HG03575 (cell line): ENCODE results near the gene SERPINB4.
"Not testable (repeated sequence)": the region's sequence is repeated elsewhere in the genome, so short reads cannot be mapped to it uniquely, and the experiment has no call there.

ENCODE experiments used
- ATAC-seq: cut with Tn5 transposase; IDR thresholded peaks from one replicate; pipeline ENCODE4 v1.9.1; 2021; ENCODE audit not compliant: unreplicated experiment, insufficient number of reproducible peaks, low FRiP score; ENCODE audit errors: extremely low read depth

Gene SERPINB4

DNA sequence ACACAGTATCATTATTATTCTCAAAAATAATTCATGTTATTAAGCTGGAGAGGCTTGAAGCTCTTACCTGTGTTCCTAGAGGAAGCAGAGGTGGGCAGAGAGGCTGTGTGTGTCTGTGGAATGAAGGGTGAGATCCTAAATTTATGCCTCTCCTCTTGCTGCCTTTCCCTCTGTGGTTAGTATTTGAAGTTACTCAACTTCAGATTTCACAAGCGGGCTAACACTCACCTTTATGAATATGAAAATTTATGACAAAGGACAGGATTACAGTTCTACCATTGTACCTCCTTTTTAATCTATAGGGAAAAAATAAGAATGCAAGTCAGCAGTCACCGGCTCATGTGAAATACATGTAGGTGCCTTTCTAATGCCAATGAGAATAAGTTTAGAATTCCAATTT lies at the start of gene SERPINB4:
Gene SERPINB4, minus strand, starts transcription at position 115 of the 400 bp plus-strand sequence. CDS start 679 bp downstream, outside the sequence.
- ATAC-seq, result not testable (repeated sequence)

DNA sequence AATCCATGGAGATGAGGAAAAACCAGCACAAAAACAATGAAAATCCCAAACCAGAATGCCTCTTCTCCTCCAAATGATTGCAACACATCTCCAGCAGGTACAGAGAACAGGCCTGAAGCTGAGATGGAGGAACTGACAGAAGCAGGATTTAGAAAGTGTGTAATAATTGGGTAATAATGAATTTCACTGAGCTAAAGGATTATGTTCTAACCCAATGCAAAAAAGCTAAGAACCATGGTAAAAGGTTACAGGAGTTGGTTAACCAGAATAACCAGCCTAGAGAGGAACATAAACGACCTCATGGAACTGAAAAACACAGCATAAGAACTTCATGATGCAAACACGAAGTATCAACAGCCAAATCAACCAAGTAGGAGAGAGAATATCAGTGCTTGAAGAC lies 45.0 kb upstream of the SERPINB4 start:
- ATAC-seq, result no peak

DNA sequence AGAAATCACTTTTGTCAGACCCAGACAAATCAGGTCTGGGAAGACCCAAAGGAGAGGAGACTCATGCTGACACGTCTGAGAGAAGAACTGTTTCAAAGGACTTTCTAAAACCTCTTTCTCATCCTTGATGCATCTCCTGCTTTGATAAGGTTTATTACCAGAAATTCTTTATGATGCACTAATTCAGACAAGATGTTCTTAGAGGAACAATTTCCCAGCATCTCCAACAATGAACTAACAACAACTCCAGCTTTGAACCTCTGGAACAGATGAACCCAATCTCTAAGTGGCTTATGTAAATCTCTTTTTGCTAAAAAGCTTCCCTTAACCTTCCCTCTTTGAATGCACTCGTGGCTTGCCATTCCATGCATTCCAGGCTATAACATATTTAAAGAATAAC lies 42.8 kb upstream of the SERPINB4 start:
- no peak for ATAC-seq

DNA sequence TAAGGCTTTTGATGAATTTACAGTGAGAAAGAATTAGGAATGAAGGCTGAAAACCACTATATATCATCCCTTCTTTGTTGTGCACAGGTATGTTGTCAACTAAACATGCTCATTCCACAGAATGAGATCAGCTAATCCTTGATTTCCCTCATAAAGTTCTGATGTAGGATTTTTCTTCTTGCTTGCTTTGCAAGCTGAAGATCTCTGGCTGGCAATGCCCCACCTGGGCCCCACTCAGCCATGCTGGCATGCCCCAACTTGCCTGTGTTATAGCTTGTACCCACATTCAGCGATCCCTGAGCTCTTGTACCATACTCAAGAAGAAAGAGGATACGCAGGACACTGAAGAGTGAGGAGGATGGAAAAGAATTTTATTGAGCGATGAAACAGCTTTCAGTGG lies 40.7 kb upstream of the SERPINB4 start:
- ATAC-seq, result no peak

DNA sequence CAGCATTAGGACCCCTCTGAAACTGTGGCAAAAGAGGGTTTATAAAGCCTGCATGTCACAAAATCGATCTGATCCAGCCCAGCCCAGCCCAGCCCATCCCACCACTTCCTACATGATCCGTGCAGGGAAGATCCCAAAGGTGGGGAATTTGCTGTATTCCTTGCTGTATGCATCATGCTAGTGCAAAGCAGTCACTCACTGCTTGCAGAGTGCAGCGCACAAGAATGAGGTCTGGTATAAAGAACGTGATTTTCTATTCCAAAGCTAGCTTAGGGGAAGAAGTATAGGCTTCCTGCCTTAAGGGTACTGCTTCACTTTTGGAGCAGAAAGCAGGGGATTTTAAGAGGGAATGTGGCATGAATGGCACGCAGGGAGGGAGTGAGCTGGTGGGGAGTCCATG lies 39.8 kb upstream of the SERPINB4 start:
- no peak for ATAC-seq

DNA sequence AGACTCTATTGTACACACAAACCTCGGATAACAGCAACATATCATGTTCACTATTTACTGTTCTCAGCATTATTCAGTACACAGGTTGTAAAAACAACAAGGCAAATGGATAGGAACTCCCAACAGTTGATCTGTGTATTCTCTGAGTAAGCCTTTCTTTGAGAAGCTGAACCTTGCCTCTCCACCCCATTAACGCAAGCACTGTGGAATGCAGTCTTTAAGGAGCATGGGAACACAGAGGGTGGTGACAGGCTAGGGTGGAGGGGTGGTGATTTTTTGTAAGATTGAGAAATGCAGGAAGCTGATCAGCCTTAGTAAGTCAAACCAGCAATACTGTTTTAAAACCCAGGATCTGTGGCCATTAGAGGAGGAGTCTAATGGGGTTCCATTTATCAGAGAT lies 39.1 kb upstream of the SERPINB4 start:
- no peak for ATAC-seq

DNA sequence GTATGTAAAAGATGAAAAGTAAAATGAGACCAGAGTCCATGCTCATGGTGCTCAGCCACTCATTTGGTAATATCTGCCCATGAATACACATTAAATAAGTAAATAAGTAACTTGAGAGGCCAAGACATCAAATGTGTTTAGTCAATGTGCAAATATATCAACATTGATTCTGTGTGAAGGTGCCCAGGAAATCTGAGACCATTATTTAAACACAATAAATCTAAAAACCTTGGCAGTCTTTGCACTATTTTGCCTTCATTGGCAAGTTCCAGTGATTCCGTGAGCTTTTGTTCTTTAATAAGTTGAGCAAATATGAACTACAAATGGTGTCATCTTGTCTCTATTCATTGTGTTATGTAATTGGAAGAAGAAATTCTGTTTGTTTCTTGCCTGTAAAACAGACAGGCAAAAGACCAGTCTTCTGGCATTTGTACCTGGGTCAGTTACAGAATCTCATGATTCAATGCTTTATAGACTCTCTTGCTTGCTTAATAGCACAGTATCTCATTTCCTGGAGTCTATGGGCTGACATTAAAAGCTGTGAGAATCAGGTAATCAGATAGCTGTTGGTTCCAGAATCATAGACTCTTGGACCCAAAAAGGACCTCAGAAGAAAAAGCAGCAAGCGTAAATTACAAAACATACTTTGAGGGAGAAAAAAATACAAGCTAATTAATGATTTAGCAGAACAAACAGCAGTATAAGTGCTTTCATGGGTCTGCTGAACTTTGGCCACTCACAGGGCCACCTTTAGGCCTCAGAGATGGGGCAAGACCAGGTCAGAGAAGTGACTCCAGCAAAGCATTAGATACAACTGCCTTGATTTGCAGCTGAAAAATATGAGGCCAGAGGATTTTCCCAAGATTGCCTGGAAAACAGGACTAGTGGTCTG lies 37.6 kb upstream of the SERPINB4 start:
- no peak for ATAC-seq

DNA sequence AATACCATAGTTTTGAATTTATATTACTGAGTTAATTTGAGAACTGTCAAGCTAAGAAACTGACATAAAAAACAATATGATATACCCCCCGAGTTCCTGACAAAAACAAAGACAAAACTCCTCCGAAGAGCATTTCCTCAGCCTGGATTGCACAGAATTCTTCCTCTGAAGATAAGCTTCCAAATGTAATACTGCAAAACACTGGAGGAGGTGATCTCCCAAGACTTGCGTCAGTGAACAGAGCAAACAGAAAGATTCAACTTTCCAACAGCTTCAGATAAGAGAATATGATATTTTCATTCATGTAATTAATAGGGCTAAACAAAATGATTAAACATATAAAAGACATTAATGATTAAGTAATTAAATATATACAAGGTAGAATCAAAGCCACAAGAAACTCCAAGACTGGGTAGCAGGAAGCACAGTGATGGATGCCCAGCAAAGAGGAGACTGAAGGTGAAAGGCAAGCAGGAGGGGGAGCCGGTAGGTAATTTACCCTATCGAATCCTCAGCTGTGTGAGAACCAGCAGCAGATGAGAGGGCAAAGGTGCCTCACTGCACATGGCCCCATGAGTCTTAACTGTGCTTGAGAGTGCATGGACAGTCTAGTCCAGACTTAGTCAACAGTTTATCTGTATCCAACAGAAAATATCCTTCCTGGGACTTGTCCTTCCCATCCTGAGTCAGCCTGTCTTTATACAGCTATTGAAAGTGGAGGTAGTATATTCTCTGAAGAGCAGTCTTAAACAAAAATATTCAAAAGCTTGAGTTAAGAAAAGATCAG lies 36.0 kb upstream of the SERPINB4 start:
- ATAC-seq, result no peak

DNA sequence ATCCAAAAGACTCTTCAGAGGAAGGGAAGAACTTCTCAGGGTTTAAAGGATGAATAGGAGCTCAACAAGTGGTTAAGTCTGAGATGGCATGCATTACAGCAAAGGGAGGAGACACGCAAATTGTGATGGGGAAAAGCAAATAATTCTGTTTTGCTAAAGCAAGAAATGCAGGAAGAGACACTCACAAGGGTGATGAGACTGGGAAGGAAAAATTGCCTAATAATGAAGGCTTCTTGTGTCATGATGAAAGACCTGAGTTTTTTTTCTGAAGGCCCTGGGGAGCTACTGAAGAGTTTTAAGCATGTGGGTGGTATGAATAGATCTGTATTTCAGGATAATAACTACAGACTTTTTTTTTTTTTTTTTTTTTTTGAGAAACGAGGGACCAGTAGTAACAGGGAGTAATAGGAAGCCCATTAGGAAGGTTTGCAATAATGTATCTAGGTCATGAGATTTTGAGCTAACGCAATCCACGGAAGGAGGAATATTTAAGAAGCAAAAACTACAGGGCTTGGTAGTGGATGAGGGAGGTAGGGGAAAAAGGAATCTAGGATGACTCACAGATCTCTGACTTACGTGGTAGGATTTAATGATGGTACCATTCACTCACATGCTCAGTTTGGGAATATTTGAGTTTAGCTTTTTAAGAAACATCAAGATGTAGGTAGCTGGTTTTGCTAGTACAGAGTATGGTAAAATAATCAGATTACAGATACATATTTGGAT lies 33.6 kb upstream of the SERPINB4 start:
- ATAC-seq, result no peak

DNA sequence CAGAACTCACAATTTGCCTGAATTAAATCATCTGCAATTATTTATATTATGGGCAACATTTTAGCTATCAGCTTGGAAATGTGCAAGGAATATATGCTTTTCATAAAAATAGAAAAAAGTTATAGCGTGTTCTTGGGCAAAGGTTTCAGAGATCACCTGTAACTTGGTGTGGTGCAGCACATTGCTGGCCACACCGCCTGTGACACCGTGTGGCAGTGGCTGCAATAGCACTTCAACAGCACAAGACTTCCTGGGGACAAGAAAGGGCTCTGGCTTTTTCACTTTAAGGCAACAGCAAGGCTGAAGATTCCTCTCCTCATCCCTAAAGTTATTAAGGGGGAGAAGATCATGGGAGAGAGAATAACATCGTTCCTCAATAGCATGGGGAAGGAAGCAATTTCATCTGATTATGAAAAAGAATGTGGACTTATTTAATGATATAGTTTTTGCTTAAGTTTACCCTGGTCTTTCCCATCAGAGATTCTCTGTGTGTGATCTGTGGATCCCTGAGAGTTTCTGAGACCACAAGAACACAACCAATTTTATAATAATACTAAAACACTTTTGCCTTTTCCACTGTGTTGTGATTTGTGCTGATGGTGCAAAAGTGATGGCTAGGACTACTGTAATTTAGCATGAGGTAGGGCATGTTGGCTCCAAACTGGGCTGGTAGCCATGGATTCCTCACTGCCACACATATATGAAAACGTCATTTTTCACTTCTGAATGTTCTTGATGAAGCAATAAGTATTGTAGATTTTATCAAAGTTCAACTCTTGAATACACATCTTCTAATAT lies 32.7 kb upstream of the SERPINB4 start:
- no peak for ATAC-seq

DNA sequence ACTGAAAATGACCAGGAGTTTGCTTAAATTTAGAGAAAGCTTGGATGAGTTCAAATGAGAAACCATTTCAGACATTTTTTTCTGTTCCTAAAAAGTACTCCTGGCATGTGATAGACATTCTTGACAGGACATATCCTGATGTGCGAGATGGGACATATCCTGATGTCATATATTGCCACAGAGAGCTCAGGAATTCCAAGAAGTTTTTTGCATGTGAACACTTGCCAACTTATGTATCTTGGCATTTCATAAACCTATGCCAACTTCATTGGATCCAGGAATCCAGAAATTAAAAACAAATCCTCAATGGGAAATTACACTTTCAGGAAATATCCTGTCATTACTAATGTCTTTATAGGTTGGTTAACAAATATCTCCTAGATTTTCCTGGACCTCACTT lies 20.5 kb upstream of the SERPINB4 start:
- ATAC-seq, result no peak

DNA sequence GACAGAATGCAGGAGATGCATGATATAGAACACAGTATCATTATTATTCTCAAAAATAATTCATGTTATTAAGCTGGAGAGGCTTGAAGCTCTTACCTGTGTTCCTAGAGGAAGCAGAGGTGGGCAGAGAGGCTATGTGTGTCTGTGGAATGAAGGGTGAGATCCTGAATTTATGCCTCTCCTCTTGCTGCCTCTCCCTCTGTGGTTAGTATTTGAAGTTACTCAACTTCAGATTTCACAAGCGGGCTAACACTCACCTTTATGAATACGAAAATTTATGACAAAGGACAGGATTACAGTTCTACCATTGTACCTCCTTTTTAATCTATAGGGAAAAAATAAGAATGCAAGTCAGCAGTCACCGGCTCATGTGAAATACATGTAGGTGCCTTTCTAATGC lies 17.7 kb upstream of the SERPINB4 start, which contains the start of gene SERPINB3:
Gene SERPINB3, minus strand, starts transcription at position 144 of the 400 bp plus-strand sequence. CDS start 677 bp downstream, outside the sequence.
- not testable (repeated sequence) for ATAC-seq

DNA sequence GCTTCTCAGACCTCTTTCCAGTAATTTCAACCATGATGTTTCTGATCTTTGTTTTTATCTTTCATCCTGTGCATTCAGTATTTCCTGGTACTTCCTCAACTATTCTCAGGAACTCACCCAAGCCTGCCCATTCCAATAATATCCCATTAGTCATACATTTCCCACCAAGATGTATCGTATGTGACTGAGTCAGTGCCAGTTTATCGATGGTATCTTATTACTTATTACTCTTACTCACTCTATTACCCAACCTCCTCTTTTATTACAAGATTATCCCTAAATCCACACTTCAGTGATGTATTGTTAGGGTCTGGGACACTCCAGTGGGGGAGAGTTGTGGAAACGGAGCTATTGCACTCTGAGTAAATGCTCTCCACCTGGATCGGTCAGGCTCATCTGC lies 14.9 kb upstream of the SERPINB4 start:
- not testable (repeated sequence) for ATAC-seq

DNA sequence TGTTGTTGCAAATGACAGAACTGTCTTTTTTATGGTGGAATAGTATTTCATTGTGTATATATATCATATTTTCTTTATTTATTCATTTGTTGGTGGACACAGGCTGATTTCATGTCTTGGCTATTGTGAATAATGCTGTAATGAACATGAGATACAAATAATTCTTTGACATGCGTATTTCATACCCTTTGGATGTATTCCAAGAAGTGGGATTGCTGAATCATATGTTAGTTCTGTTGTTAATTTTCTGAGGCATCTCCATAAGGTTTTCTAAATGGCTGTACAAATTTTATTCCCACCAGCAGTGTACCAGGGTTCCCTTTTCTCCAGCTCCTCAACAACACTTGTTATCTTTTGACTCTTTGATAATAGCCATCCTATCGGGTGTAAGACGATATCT lies 6.2 kb upstream of the SERPINB4 start:
- ATAC-seq, result not testable (repeated sequence)

DNA sequence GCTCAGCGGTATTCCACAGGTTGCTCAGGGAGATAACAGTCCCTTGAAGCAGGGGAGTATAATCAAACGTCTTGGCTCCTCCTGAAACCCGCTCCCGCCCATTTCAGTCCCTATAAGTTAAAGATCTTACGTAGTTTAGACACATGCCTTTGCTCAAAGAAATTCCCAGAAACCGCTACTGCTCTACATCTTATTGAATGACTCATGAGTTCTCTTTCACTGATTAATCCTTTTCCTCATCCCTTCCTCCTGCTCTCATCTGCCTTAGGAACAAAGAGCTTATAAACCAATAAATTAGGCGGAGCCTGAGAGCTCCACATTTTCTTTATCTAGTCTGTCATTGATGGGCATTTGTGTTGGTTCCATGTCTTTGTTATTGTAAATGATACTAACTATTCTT lies 4.2 kb upstream of the SERPINB4 start:
- no peak for ATAC-seq

DNA sequence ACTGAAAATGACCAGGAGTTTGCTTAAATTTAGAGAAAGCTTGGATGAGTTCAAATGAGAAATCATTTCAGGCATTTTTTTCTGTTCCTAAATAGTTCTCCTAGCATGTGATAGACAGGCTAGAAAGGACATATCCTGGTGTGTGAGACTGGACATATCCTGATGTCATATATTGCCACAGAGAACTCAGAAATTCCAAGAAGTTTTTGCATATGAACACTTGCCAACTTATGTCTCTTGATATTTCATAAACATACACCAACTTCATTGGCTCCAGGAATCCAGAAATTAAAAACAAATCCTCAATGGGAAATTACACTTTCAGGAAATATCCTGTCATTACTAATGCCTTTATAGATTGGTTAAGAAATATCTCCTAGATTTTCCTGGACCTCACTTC lies 2.9 kb upstream of the SERPINB4 start:
- no peak for ATAC-seq

DNA sequence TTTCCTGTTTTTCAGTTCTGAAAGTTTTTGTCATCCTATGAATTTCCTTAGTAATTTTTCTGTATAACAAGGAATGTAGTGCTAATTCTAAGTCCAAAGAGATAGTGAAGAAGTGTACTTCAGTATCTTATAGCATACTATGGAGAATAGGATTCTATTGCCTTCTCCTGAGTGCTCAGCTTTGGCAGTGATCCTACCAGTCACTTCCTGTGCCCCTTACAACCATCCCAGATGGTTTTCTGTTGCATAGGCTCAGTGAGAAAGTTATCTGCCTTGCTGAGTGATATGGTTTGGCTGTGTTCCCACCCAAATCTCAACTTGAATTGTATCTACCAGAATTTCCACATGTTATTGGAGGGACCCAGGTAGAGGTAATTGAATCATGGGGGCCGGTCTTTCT lies 638 bp upstream of the SERPINB4 start:
- not testable (repeated sequence) for ATAC-seq

DNA sequence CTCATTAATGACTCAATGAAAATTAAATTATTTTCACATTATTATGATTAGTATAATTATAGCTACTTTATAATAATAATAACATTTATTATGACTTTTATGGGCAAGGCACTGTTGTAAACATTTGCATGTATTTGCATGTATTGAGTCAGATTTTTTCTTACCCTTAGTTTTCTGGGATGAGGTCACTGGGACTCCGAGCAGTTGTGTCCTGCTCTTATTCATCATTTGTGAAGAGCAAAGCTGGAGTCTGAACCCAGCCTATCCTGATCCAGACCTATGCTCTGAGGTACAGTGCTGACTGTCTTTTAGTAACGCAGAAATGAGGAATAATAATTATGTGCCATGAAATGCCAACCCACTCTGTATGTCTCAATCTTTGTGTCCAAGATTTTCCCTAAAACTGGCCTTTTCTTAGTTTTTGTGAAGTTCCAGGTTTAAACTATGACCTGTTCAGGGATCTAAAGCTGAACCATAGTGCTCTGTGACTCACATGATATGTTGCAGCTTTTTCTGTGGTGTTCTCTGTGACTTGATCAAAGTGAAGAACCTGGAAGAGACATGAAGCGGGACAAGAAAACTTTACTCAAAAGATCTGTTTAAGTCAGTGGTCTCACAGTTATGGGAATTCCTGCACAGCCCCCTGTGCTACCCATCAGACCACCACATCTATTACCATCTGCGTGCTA lies 1.2 kb downstream of the SERPINB4 start:
- not testable (repeated sequence) for ATAC-seq
